GM12878 (cell line): ENCODE data around the gene RALB.

Source experiments
- POLR2A ChIP-seq: IDR thresholded peaks from 2 replicates; pipeline ENCODE4 v1.6.1; 2011; ENCODE audit warnings: low read depth, mild to moderate bottlenecking, low read length
- SREBF2 ChIP-seq: IDR thresholded peaks from 2 replicates; pipeline ENCODE4 v1.6.1; 2012; ENCODE audit warnings: mild to moderate bottlenecking, low read length
- USF2 ChIP-seq: IDR thresholded peaks from 2 replicates; pipeline ENCODE4 v1.6.1; 2011; ENCODE audit warnings: low read depth, low read length, improper control_type of control experiment, borderline replicate concordance

GRCh38 chr2:120253021-120253882, 600 bp downstream of the RALB start:
- TF ChIP-seq USF2 (no peak), SREBF2 (no peak), POLR2A (0 out of 2 replicates have a peak, but pooled peaks have one; percentile 7)
